Measurements from ENCODE around the gene CYP39A1.

- TF ChIP-seq POLR2AphosphoS5 (IDR thresholded peaks at IDR 0.05) (peak in 1 of 3 donors; percentile 24), CTCF (IDR thresholded peaks at IDR 0.05) (no peak), POLR2A (IDR thresholded peaks at IDR 0.05) (no peak)
Observed at GRCh38 chr6:46637145-46637544, 15.5 kb downstream of the CYP39A1 start.

All from transverse colon (tissue), 4 donors.